Endothelial cell of coronary artery (primary cell): ENCODE measurements around the gene SH3BP5L. TPM values are rescaled to one million over a fixed set of nuclear protein-coding genes. Genes with fewer than 3 reads are reported as not detected.

Experiments
- total RNA-seq: library from RNA; depleted of rRNA; stranded (reverse); fragments of >200 nt; gene quantifications from 2 replicates; pipeline ENCODE4 v1.2.3, GENCODE V29; 2014

The SH3BP5L gene
- total RNA-seq = 22.1 and 27.0 TPM in 2 replicates

GRCh38 chr1:248825909-248826760, at the start of gene SH3BP5L:
Gene SH3BP5L (minus strand): TSS chr1:248825915. CDS start chr1:248824935, 980 bp downstream.

GRCh38 chr1:248858891-248859889, 33.5 kb upstream of the SH3BP5L start, which contains the start of gene ZNF692:
Gene ZNF692 (minus strand): TSS chr1:248859085. CDS start chr1:248858309, 776 bp downstream.

GRCh38 chr1:248837781-248838356, 12.2 kb upstream of the SH3BP5L start, which contains the start of gene ZNF672:
Gene ZNF672 (plus strand): TSS chr1:248838224. CDS start chr1:248847275, 9,051 bp downstream.

Other genes starting within 250 kb of the SH3BP5L start
- gene OR2T10, start 228.2 kb downstream of the SH3BP5L start, total RNA-seq = not detected in 2 replicates
- not detected in 2 replicates for gene OR2T11, start 190.8 kb downstream of the SH3BP5L start, total RNA-seq
- gene OR2T35, start 180.6 kb downstream of the SH3BP5L start, total RNA-seq = not detected in 2 replicates
- gene OR2T27, start 170.4 kb downstream of the SH3BP5L start, total RNA-seq = not detected in 2 replicates
- not detected in 2 replicates for gene OR14I1, start 123.1 kb downstream of the SH3BP5L start, total RNA-seq
- 0.19 TPM in 1 of 2 replicates, not detected in the other for gene LYPD8, start 70.2 kb downstream of the SH3BP5L start, total RNA-seq
- 17.2 and 18.4 TPM in 2 replicates for gene ZNF672, start 12.3 kb upstream of the SH3BP5L start, total RNA-seq
- 9.4 and 18.4 TPM in 2 replicates for gene ZNF692, start 33.2 kb upstream of the SH3BP5L start, total RNA-seq
- gene PGBD2, start 80.3 kb upstream of the SH3BP5L start, total RNA-seq = 6.7 and 10.2 TPM in 2 replicates